ENCODE results near the gene PCDHB14. TPM values are rescaled to one million over a fixed set of nuclear protein-coding genes. Genes with fewer than 3 reads are reported as not detected.
A peak's percentile ranks its signal among the peaks of the same experiment; 100 is the strongest.
"Not testable (repeated sequence)": the region's sequence is repeated elsewhere in the genome, so short reads cannot be mapped to it uniquely, and the experiment has no call there.

Gene PCDHB14
- total RNA-seq, 1 experiment from 2014 or later, result 3.8 TPM

DNA sequence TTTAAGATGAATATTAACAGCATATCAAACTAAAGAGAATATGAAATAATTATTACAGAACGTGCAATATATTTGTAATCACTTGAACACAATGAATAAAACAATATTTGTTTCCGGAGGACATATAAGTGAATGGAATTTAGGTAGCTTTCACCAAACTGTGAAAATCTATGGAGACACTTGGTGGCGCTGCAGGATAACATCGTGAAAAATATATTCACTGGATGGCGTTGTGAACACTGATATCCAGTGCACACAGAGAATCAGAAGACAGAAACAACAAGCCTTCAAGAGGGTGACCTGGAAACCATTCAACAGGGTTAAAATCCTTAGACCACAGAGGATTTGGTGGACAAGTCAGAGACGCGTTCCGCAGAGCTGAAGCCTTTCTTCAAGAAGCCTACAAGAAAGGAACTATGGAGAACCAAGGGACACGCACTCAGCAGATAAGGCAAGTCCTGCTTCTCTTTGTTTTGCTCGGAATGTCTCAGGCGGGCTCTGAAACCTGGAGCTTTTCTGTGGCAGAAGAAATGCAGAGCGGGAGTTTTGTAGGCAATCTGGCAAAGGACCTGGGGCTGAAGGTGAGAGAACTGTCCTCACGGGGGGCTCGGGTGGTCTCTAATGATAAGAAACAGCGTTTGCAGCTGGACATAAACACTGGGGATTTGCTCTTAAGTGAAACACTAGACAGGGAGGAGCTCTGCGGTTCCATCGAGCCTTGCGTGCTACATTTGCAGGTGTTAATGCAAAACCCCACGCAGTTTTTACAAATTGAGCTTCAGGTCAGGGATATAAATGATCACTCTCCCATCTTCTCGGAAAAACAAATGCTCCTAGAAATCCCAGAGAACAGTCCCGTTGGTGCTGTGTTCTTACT lies 23.5 kb upstream of the PCDHB14 start, which contains the start of gene PCDHB11:
Gene PCDHB11 (plus strand): TSS at position 269 of the 877 bp plus-strand sequence. CDS start 148 bp downstream, at position 417.
- Histone ChIP-seq H3K4me3 (no peak within 1 kb of the TSS), H3K9me3 (peaks cover 6% of the 10 kb centered on the region), H3K36me3 (no peaks in the 10 kb centered on the region), H3K27me3 (no peaks in the 10 kb centered on the region; the same call in 1 of the 2 replicates)
- no peak for DNase-seq

DNA sequence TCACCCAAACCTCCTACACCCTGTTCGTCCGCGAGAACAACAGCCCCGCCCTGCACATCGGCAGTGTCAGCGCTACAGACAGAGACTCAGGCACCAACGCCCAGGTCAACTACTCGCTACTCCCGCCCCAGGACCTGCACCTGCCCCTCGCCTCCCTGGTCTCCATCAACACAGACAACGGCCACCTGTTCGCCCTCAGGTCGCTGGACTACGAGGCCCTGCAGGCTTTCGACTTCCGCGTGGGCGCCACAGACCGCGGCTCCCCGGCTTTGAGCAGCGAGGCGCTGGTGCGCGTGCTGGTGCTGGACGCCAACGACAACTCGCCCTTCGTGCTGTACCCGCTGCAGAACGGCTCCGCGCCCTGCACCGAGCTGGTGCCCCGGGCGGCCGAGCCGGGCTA lies 22.0 kb upstream of the PCDHB14 start:
- not testable (repeated sequence) for H3K36me3 ChIP-seq, H3K9me3 ChIP-seq, DNase-seq, H3K4me3 ChIP-seq, H3K27me3 ChIP-seq

DNA sequence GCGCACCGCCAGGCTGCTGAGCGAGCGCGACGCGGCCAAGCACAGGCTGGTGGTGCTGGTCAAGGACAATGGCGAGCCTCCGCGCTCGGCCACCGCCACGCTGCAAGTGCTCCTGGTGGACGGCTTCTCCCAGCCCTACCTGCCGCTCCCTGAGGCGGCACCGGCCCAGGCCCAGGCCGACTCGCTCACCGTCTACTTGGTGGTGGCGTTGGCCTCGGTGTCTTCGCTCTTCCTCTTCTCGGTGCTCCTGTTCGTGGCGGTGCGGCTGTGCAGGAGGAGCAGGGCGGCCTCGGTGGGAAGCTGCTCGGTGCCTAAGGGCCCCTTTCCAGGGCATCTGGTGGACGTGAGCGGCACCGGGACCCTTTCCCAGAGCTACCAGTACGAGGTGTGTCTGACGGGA lies 21.5 kb upstream of the PCDHB14 start:
- H3K36me3 ChIP-seq, DNase-seq, H3K27me3 ChIP-seq, H3K4me3 ChIP-seq, H3K9me3 ChIP-seq: not testable (repeated sequence)

DNA sequence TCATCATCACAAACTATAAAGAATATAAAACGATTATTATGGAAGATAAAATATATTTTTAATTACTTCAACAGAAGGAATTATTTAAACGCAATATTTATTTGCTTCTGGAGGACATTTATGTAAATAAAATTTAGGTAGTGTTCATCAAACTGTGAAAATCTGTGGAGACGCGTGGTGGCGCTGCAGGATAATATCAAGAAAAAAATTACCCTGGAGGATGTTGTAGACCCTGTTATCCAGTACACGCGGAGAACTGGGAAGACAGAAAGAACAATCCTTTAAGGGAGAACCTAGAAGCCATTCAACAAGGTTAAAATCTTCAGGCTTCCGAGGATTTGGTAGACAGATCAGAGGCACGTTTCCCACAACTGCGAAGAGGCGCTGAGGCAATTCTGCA lies 14.7 kb upstream of the PCDHB14 start, which contains the start of gene PCDHB12:
Gene PCDHB12 (plus strand): TSS at position 242 of the 400 bp plus-strand sequence. CDS start 189 bp downstream, outside the sequence.
- H3K27me3 ChIP-seq, result peaks cover 8% of the 10 kb centered on the region
- no peak for DNase-seq
- H3K36me3 ChIP-seq, result no peaks in the 10 kb centered on the region
- no peak within 1 kb of the TSS for H3K4me3 ChIP-seq
- H3K9me3 ChIP-seq, result no peaks in the 10 kb centered on the region

GRCh38 chr5:141210281-141210680 lies 12.9 kb upstream of the PCDHB14 start:
- not testable (repeated sequence) for H3K36me3 ChIP-seq, H3K4me3 ChIP-seq, DNase-seq, H3K9me3 ChIP-seq, H3K27me3 ChIP-seq

- not testable (repeated sequence) for H3K27me3 ChIP-seq, DNase-seq, H3K9me3 ChIP-seq, H3K4me3 ChIP-seq, H3K36me3 ChIP-seq
Measured at GRCh38 chr5:141210849-141211248, 12.3 kb upstream of the PCDHB14 start.

GRCh38 chr5:141213656-141214339 lies 9.3 kb upstream of the PCDHB14 start, which contains the start of gene PCDHB13:
TSS of gene PCDHB13 (plus strand) at chr5:141213919. CDS start at chr5:141214124, 205 bp downstream.
- not testable (repeated sequence) for H3K9me3 ChIP-seq, H3K4me3 ChIP-seq, H3K36me3 ChIP-seq, H3K27me3 ChIP-seq
- peak; percentile 19 for DNase-seq

DNA sequence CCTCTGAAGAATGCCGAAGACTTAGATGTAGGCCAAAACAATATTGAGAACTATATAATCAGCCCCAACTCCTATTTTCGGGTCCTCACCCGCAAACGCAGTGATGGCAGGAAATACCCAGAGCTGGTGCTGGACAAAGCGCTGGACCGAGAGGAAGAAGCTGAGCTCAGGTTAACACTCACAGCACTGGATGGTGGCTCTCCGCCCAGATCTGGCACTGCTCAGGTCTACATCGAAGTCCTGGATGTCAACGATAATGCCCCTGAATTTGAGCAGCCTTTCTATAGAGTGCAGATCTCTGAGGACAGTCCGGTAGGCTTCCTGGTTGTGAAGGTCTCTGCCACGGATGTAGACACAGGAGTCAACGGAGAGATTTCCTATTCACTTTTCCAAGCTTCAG lies 8.6 kb upstream of the PCDHB14 start:
- H3K36me3 ChIP-seq, H3K9me3 ChIP-seq, H3K4me3 ChIP-seq, H3K27me3 ChIP-seq, DNase-seq: not testable (repeated sequence)

DNA sequence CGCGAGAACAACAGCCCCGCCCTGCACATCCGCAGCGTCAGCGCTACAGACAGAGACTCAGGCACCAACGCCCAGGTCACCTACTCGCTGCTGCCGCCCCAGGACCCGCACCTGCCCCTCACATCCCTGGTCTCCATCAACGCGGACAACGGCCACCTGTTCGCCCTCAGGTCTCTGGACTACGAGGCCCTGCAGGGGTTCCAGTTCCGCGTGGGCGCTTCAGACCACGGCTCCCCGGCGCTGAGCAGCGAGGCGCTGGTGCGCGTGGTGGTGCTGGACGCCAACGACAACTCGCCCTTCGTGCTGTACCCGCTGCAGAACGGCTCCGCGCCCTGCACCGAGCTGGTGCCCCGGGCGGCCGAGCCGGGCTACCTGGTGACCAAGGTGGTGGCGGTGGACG lies 7.6 kb upstream of the PCDHB14 start:
- H3K9me3 ChIP-seq, H3K27me3 ChIP-seq, H3K4me3 ChIP-seq, DNase-seq, H3K36me3 ChIP-seq: not testable (repeated sequence)

GRCh38 chr5:141216035-141216434 lies 7.1 kb upstream of the PCDHB14 start:
- H3K9me3 ChIP-seq, H3K27me3 ChIP-seq, DNase-seq, H3K4me3 ChIP-seq, H3K36me3 ChIP-seq: not testable (repeated sequence)

DNA sequence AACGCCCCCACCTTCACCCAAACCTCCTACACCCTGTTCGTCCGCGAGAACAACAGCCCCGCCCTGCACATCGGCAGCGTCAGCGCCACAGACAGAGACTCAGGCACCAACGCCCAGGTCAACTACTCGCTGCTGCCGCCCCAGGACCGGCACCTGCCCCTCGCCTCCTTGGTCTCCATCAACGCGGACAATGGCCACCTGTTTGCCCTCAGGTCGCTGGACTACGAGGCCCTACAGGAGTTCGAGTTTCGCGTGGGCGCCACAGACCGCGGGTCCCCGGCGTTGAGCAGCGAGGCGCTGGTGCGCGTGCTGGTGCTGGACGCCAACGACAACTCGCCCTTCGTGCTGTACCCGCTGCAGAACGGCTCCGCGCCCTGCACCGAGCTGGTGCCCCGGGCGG lies 1.7 kb downstream of the PCDHB14 start:
- DNase-seq, H3K36me3 ChIP-seq, H3K9me3 ChIP-seq, H3K4me3 ChIP-seq, H3K27me3 ChIP-seq: not testable (repeated sequence)

DNA sequence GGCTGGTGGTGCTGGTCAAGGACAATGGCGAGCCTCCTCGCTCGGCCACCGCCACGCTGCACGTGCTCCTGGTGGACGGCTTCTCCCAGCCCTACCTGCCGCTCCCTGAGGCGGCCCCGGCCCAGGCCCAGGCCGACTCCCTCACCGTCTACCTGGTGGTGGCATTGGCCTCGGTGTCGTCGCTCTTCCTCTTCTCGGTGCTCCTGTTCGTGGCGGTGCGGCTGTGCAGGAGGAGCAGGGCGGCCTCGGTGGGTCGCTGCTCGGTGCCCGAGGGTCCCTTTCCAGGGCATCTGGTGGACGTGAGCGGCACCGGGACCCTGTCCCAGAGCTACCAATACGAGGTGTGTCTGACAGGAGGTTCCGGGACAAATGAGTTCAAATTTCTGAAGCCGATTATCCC lies 2.3 kb downstream of the PCDHB14 start:
- not testable (repeated sequence) for H3K27me3 ChIP-seq, DNase-seq

GRCh38 chr5:141234109-141234667 lies 11.0 kb downstream of the PCDHB14 start:
- H3K36me3 ChIP-seq, result no peaks in the 10 kb centered on the region
- DNase-seq, result no peak
- H3K4me3 ChIP-seq, result peak overlapping the region; percentile 11; the same call in 1 of the 2 replicates
- H3K9me3 ChIP-seq, result peaks cover 30% of the 10 kb centered on the region
- H3K27me3 ChIP-seq, result no peaks in the 10 kb centered on the region

More for the DNA sequence above, 2.3 kb downstream of the PCDHB14 start:
- H3K9me3 ChIP-seq, H3K36me3 ChIP-seq, H3K4me3 ChIP-seq: not testable (repeated sequence)

DNA sequence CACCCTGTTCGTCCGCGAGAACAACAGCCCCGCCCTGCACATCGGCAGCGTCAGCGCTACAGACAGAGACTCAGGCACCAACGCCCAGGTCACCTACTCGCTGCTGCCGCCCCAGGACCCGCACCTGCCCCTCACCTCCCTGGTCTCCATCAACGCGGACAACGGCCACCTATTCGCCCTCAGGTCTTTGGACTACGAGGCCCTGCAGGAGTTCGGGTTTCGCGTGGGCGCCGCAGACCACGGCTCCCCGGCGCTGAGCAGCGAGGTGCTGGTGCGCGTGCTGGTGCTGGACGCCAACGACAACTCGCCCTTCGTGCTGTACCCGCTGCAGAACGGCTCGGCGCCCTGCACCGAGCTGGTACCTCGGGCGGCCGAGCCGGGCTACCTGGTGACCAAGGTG lies 12.8 kb downstream of the PCDHB14 start:
- H3K9me3 ChIP-seq, result peaks cover 30% of the 10 kb centered on the region
- not testable (repeated sequence) for H3K4me3 ChIP-seq, H3K36me3 ChIP-seq, DNase-seq, H3K27me3 ChIP-seq

GRCh38 chr5:141236516-141237313 lies 13.6 kb downstream of the PCDHB14 start:
- no peak for DNase-seq
- Histone ChIP-seq H3K4me3 (no peak overlapping the region), H3K36me3 (no peaks in the 10 kb centered on the region), H3K27me3 (no peaks in the 10 kb centered on the region), H3K9me3 (peaks cover 30% of the 10 kb centered on the region)

DNA sequence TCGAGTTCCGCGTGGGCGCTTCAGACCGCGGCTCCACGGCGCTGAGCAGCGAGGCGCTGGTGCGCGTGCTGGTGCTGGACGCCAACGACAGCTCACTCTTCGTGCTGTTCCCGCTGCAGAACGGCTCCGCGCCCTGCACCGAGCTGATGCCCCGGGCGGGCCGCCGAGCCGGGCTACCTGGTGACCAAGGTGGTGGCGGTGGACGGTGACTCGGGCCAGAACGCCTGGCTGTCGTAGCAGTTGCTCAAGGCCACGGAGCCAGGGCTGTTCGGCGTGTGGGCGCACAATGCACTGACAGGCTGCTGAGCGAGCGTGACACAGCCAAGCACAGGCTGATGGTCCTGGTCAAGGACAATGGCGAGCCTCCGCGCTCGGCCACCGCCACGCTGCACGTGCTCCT lies 18.4 kb downstream of the PCDHB14 start:
- H3K36me3 ChIP-seq, result no peaks in the 10 kb centered on the region

More for the DNA sequence above, 18.4 kb downstream of the PCDHB14 start:
- Histone ChIP-seq H3K4me3 (no peak overlapping the region), H3K27me3 (no peaks in the 10 kb centered on the region), H3K9me3 (peaks cover 24% of the 10 kb centered on the region)
- no peak for DNase-seq
